ENCODE measurements around the gene ZBTB17. TPM values are rescaled to one million over a fixed set of nuclear protein-coding genes. Genes with fewer than 3 reads are reported as not detected.

Gene ZBTB17
- total RNA-seq, 1 experiment from 2014 or later, result 41.6 TPM

DNA sequence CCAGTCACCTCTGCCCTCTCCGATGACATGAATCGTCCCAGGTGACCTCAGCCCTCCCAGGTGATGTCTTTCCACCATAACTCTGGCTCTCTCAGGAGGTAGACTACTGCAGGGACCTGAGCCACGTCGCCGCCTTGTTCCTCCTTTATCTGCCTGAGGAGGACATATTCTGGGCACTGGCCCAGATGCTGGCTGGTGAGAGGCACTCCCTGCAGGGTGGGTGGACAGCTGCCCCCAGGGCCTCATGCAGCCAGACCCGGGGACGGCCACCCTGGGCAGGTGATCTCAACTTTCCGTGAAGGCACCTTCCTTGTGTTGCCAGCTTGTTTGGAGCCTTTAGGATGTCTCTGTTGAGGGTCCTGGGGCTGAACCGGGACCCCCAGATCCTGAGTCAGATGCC is 13.9 kb upstream of the ZBTB17 start:
- ChIA-PET POLR2A (no interaction called here), CTCF (no interaction called here)
- Histone ChIP-seq H3K9me3 (ENCODE audit: control insufficient read depth, insufficient read depth, low read depth, low read length) (no peaks in the 10 kb centered on the region), H3K36me3 (ENCODE audit: control insufficient read depth, insufficient read depth, low read length) (no peaks in the 10 kb centered on the region), H3K4me1 (ENCODE audit: control insufficient read depth, insufficient read depth, low read length) (no peaks in the 10 kb centered on the region), H3K27me3 (ENCODE audit: control insufficient read depth, insufficient read depth, low read length) (no peaks in the 10 kb centered on the region), H3K4me3 (ENCODE audit: low read depth in 2 of 2, low read length in 2 of 2) (no peak overlapping the region), H3K27ac (ENCODE audit: low read length) (no peak overlapping the region)
- TF ChIP-seq, protein P1, sequence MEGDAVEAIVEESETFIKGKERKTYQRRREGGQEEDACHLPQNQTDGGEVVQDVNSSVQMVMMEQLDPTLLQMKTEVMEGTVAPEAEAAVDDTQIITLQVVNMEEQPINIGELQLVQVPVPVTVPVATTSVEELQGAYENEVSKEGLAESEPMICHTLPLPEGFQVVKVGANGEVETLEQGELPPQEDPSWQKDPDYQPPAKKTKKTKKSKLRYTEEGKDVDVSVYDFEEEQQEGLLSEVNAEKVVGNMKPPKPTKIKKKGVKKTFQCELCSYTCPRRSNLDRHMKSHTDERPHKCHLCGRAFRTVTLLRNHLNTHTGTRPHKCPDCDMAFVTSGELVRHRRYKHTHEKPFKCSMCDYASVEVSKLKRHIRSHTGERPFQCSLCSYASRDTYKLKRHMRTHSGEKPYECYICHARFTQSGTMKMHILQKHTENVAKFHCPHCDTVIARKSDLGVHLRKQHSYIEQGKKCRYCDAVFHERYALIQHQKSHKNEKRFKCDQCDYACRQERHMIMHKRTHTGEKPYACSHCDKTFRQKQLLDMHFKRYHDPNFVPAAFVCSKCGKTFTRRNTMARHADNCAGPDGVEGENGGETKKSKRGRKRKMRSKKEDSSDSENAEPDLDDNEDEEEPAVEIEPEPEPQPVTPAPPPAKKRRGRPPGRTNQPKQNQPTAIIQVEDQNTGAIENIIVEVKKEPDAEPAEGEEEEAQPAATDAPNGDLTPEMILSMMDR (IDR thresholded peaks at IDR 0.05), result no peak
- TF ChIP-seq TCF7L2 (IDR thresholded peaks at IDR 0.05; ENCODE audit: low read depth, low read length) (no peak), SIN3A (IDR thresholded peaks at IDR 0.05; ENCODE audit: borderline replicate concordance, insufficient read depth, low read depth, low read length) (no peak), POLR2AphosphoS5 (IDR thresholded peaks at IDR 0.05; ENCODE audit: low read depth, low read length) (no peak)
- TF ChIP-seq, protein P2, sequence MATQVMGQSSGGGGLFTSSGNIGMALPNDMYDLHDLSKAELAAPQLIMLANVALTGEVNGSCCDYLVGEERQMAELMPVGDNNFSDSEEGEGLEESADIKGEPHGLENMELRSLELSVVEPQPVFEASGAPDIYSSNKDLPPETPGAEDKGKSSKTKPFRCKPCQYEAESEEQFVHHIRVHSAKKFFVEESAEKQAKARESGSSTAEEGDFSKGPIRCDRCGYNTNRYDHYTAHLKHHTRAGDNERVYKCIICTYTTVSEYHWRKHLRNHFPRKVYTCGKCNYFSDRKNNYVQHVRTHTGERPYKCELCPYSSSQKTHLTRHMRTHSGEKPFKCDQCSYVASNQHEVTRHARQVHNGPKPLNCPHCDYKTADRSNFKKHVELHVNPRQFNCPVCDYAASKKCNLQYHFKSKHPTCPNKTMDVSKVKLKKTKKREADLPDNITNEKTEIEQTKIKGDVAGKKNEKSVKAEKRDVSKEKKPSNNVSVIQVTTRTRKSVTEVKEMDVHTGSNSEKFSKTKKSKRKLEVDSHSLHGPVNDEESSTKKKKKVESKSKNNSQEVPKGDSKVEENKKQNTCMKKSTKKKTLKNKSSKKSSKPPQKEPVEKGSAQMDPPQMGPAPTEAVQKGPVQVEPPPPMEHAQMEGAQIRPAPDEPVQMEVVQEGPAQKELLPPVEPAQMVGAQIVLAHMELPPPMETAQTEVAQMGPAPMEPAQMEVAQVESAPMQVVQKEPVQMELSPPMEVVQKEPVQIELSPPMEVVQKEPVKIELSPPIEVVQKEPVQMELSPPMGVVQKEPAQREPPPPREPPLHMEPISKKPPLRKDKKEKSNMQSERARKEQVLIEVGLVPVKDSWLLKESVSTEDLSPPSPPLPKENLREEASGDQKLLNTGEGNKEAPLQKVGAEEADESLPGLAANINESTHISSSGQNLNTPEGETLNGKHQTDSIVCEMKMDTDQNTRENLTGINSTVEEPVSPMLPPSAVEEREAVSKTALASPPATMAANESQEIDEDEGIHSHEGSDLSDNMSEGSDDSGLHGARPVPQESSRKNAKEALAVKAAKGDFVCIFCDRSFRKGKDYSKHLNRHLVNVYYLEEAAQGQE (IDR thresholded peaks at IDR 0.05; ENCODE audit: insufficient read depth in 1 of 2, low read depth in 2 of 2, low read length in 1 of 2), result no peak
- ATAC-seq (no peak), DNase-seq (ENCODE audit: low read depth, low spot score) (no peak)
- BruUV-seq (replicated peaks), result no TSS peak
- intact Hi-C loops (cut with micrococcal nuclease; ENCODE audit: unreplicated experiment), result loop anchor here (10.0 kb wide), 1 partner anchor 195 kb away; no protein-coding TSS in a partner anchor
- in situ Hi-C loops (cut with HindIII; ENCODE audit: low pct_unique_long_range_greater_than_20kb, low sequenced_read_pairs), result no loop called here

DNA sequence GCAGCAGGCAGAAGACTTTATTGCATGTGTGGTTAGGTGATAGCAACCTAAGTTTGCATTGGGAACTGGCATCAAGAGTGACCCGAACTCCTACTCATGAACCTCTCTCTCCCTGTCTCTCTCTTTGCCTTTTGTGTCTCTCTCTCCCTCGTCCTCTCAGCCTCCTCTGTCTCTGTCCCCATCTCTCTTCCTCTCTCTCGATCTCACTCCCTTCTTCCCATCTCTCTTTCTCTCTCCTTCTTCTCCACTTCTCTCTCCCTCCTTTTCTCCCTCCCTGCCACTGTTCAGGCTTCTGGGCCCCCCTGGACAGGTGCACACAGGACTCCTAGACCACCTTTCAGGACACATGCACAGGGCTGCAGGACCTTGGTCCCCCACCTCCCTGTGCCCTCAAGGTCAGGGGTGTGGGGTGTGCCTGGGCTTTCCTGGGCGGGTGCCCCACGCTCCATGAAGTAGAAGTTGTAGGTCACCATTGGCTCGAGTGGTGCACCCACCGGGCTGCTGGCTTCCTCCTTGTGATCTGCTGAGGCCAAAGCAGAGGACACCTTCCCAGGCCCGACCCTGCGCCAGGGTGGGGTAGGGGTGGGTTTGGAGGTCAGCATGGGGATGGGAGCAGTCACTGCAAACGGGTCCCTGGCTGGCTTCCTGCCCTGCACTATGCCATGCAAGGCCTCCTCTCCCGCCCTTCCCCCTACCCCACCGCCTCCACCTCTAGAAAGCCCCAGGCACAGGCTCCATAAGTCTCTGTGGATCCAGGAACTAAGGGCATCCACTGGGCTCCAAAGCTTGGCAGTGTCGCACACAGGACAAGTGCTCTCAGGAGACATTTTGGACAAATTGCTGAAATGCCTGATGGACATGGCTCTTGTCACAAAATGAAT is 13.2 kb upstream of the ZBTB17 start:
- intact Hi-C loops (cut with micrococcal nuclease; ENCODE audit: unreplicated experiment), result no loop called here
- H3K4me3 ChIP-seq (ENCODE audit: low read depth in 2 of 2, low read length in 2 of 2), result no peak overlapping the region
- POLR2A ChIA-PET, result no interaction called here
- H3K4me1 ChIP-seq (ENCODE audit: control insufficient read depth, insufficient read depth, low read length), result no peaks in the 10 kb centered on the region
- no TSS peak for BruUV-seq (replicated peaks)
- no peaks in the 10 kb centered on the region for H3K27me3 ChIP-seq (ENCODE audit: control insufficient read depth, insufficient read depth, low read length)
- in situ Hi-C loops (cut with HindIII; ENCODE audit: low pct_unique_long_range_greater_than_20kb, low sequenced_read_pairs), result no loop called here
- no peak for ATAC-seq
- TF ChIP-seq TCF7L2 (IDR thresholded peaks at IDR 0.05; ENCODE audit: low read depth, low read length) (no peak), POLR2AphosphoS5 (IDR thresholded peaks at IDR 0.05; ENCODE audit: low read depth, low read length) (no peak), SIN3A (IDR thresholded peaks at IDR 0.05; ENCODE audit: borderline replicate concordance, insufficient read depth, low read depth, low read length) (no peak)
- TF ChIP-seq, protein P2 (IDR thresholded peaks at IDR 0.05; ENCODE audit: insufficient read depth in 1 of 2, low read depth in 2 of 2, low read length in 1 of 2), result no peak
- TF ChIP-seq, protein P1 (IDR thresholded peaks at IDR 0.05), result no peak
- CTCF ChIA-PET, result no interaction called here
- H3K27ac ChIP-seq (ENCODE audit: low read length), result no peak overlapping the region
- DNase-seq (ENCODE audit: low read depth, low spot score), result no peak
- no peaks in the 10 kb centered on the region for H3K36me3 ChIP-seq (ENCODE audit: control insufficient read depth, insufficient read depth, low read length)
- H3K9me3 ChIP-seq (ENCODE audit: control insufficient read depth, insufficient read depth, low read depth, low read length), result no peaks in the 10 kb centered on the region

All from Panc1 (cell line).